Activated CD4-positive, alpha-beta T cell treated with anti-CD3 and anti-CD28 coated beads, Interleukin-2, Interleukin-6, amounts not matched to agents 100 ng/mL and 50 ng/mL, durations not matched to agents 16 hours and 8 hours (primary cell): ENCODE measurements around the gene RBM45.

Experiments
- DNase-seq: peaks from one replicate; pipeline ENCODE4 v3.0.0-alpha.2; 2020

RBM45 gene

GRCh38 chr2:178163911-178164310 is 51.7 kb downstream of the RBM45 start:
- no peak for DNase-seq

GRCh38 chr2:178173657-178174056 is 61.4 kb downstream of the RBM45 start:
- no peak for DNase-seq

GRCh38 chr2:178177066-178177679 is 64.9 kb downstream of the RBM45 start:
- no peak for DNase-seq
